G401 (cell line): ENCODE results near the gene USP12. TPM values are rescaled to one million over a fixed set of nuclear protein-coding genes. Genes with fewer than 3 reads are reported as not detected.

Source experiments
- DNase-seq: peaks from one replicate; pipeline ENCODE4 v3.0.0-alpha.2; 2015; ENCODE audit warnings: low spot score
- in situ Hi-C: cut with HindIII; loops from 2 replicates; pipeline ENCODE4 v1.10.0; 2016; ENCODE audit warnings: low sequenced_read_pairs, mixed read lengths
- total RNA-seq: library from RNA; depleted of rRNA; stranded (reverse); fragments of >200 nt; shearing (Covaris generic); gene quantifications from 2 replicates; pipeline ENCODE4 v1.2.3, GENCODE V29; 2014; rRNA removed

USP12 gene
- total RNA-seq, 1 experiment from 2014 or later, result 13.6 TPM

GRCh38 chr13:27023385-27024073 is 148.1 kb downstream of the USP12 start:
- in situ Hi-C loops, result no loop called here
- DNase-seq, result no peak

GRCh38 chr13:27022571-27023311 is 148.9 kb downstream of the USP12 start:
- in situ Hi-C loops, result no loop called here
- no peak for DNase-seq

- in situ Hi-C loops, result no loop called here
- DNase-seq, result no peak
These were observed 151.2 kb downstream of the USP12 start for GRCh38 chr13:27020415-27020814.

- in situ Hi-C loops, result no loop called here
- DNase-seq, result no peak
These were observed 152.7 kb downstream of the USP12 start for GRCh38 chr13:27018882-27019281.

GRCh38 chr13:27018344-27018861 is 153.2 kb downstream of the USP12 start:
- in situ Hi-C loops, result no loop called here
- DNase-seq, result no peak

GRCh38 chr13:27016875-27017274 is 154.7 kb downstream of the USP12 start:
- DNase-seq, result no peak
- in situ Hi-C loops, result no loop called here

Other genes with a start within 250 kb of the USP12 start
- gene RPL21, start 79.7 kb upstream of the USP12 start, total RNA-seq, result 1,415 and 1,774 TPM in 2 replicates
- 2.4 and 5.8 TPM in 2 replicates for gene RASL11A, start 99.0 kb upstream of the USP12 start, total RNA-seq